SK-N-SH treated with all-trans-retinoic acid at 6 μM for 48 hours (cell line): ENCODE measurements around the gene MYH7B.

Experiments
- TOX ChIP-seq: fragments of 250-450 bp; sonication (Bioruptor Pico); IDR thresholded peaks from 2 replicates; pipeline ENCODE4 v1.8.0; 2021; ENCODE audit warnings: mild to moderate bottlenecking, moderate library complexity, borderline replicate concordance
- ZFP30 ChIP-seq: fragments of 450-650 bp; formaldehyde crosslinking; IDR thresholded peaks from 2 replicates; pipeline ENCODE4 v1.5.0; 2022; ENCODE audit warnings: mild to moderate bottlenecking, moderate library complexity
- TF ChIP-seq, protein P1 (sequence below): fragments of 250-450 bp; sonication (Bioruptor Pico); IDR thresholded peaks from 2 replicates; pipeline ENCODE4 v1.5.1; 2020; ENCODE audit warnings: low read depth, mild to moderate bottlenecking, moderate library complexity

DNA sequence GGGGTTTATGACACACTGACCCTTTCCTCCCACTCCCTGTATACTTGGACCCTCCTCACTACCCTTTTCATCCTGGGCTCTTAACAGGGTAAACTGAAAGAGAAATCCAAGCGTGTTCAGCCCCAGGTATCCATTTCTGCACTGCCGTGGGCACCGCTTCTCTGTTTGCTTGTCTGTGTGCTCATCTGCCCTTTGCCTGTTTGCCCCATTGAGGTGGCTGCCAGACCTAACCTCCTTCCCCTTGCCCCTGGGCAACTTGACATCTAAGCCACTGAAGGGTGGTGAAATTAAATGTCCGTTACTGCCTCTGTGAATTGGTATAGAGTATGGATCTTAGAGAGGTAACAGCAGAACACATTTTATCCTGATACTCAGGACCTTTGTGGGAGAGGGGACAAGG is 40.5 kb upstream of the MYH7B start:
- TF ChIP-seq TOX (CRISPR knock-in tag): no peak
- TF ChIP-seq ZFP30 (CRISPR knock-in tag): no peak
- TF ChIP-seq, protein P1, sequence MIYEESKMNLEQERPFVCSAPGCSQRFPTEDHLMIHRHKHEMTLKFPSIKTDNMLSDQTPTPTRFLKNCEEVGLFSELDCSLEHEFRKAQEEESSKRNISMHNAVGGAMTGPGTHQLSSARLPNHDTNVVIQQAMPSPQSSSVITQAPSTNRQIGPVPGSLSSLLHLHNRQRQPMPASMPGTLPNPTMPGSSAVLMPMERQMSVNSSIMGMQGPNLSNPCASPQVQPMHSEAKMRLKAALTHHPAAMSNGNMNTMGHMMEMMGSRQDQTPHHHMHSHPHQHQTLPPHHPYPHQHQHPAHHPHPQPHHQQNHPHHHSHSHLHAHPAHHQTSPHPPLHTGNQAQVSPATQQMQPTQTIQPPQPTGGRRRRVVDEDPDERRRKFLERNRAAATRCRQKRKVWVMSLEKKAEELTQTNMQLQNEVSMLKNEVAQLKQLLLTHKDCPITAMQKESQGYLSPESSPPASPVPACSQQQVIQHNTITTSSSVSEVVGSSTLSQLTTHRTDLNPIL (CRISPR knock-in tag): no peak
